ELR (cell line): ENCODE data around the gene MUTYH.

Experiments
- DNase-seq: peaks from one replicate; pipeline ENCODE4 v3.0.0-alpha.2; 2015; ENCODE audit warnings: low read depth

The MUTYH gene

DNA sequence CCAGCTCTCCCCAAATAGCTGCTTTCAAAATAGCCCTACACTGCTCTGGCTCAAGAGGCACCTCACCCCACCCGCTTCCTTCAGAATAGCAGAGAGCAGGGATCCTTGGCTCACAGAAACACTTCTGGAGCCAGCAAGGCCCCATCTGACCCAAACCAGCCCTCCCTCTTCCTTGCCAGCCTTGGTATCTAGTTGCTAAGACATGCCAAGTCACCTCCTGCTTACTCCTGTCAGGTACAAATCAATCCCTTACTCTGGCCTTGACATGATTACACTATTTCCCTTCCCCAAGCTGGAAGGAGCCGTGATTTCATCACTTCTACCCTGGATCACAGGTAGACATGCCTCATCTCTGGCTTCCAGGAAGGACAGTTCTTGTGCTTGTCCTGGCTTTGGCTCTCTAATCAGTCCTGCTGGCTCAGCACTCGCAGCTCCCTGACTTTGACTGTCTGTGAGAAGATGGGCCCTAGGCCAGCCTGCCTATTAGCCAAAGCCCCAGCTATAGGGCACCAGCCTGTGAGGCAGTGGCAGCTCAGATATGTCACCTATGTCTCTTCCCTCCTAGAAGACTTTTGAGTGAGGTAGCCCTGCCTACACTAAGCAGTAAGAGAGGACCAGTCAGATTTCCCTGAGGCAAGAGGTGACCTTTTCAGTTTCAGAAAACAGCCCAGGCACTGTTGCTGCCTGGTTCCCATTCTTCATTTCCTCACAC is 8.9 kb upstream of the MUTYH start:
- no peak for DNase-seq

DNA sequence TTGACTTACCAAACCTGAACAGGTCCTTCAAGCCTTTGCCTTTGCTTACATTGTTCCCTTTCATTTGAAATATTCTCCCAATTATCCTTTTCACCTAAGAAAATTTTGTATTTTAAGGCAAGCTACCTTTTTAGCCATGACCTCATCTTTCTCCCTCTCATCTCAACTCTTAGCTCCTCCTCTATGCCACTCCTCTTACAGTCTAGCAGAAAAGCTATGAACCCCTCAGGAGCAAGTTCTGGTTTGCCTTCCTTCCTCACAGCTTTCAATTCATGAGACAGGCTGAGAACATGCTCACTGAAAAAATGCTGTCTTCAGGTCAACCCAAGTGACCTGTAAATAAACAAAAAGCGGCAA is 8.3 kb upstream of the MUTYH start:
- no peak for DNase-seq

DNA sequence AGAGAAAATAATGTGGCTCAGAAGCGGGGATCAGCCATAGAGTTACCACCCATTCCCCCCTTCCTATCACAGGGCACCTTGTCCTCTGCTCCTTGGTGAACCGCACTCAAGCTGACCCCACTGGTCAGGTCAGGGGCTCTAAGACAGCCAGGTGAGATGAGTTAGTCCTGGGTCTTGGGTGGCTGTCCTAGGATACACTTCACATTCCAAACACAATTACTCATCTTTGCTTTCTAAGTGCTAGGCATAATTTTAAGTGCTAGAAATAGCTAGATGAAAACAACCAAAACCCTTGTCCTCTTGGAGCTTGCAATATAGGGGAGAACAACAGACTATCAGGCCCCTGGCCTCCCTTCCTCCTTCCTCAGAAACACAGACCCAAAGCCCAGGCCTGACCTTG is 7.8 kb upstream of the MUTYH start:
- peak; percentile 60 for DNase-seq

DNA sequence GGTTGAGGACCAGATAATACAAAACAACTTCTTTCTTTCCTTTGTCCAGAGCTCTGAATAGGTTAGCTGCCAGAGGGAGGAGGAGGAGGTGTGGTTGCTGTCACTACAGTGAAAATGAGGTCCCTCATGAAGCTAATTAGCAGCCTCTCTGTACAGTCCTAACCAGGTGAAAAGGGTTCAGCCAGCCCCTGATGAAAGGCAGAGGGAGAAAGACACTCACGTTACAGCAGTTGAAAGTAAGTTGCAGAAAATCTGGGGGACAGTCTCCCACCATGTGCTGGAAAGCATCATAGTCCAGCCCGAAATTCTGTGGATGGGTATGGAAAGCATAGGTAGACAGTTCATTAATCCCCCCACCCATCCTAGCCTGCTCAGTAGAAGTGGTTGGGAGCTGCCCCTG is 6.2 kb upstream of the MUTYH start:
- no peak for DNase-seq

DNA sequence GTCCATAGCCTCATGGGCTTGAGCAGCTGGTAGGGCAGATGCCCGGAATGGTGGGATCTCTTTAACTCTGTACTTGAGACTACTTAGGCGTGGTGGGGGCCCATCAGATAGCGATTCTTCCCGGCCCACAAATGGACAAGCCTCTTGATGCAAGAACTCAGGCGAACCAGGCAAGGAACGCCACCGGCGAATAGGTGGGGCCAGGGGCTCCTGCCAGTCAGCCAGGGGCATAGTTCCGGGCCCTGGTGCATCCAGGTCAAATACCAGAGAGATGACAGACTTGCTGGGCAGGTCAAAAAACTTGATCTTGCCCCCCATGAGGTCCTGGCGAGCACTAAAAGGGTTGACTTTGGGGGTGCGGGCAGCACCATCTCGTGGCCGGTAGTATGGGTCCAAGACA is 4.8 kb upstream of the MUTYH start:
- DNase-seq = no peak

DNA sequence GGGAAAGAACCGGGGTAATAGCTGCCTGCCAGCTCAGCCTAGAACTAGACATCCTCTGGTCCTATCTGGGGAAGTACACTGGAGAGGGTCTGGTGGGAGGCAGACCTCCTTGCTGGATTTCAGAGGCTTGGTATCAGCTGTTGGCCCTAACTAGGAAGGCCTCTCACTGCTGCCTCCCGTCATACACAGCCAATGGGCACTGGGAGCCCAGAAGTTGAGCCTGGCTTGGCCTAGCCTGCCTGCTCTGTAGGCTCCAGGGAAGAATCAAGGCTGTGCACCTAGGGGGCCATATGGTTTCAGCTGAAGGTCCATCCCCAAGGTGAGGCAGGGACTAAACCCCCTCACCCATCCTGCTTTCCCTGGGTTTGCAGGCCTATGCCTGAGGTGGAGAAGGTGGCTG is 4.3 kb upstream of the MUTYH start:
- no peak for DNase-seq

DNA sequence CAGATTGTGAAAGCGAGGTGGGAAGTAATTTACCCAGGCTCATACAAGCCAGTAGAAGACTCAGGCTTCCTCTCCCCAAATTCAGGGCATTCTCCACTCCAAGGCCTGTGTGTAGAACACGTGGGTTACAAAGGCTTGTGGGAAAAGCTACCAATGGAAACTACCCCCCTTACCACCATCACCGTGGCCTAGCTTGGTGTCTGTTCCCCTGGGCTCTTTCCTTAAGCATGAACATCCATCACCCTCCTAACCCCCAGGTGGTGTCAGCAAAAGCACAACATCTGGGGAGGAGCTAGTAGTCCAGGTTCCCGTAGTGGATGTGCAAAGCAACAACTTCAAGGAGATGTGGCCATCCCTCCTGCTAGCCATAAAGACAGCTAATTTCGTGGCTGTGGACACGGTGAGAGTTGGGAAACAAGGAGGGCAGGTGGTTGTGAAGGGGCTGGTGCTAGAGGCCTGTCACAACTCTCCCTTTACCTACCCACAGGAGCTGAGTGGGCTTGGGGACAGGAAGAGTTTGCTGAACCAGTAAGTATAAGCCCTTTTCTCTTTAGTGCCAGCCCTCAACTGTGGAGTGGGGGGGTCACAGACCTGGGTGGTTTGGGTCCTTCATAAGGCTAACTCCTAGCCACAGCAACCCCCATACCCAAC is 701 bp upstream of the MUTYH start:
- peak; percentile 44 for DNase-seq

DNA sequence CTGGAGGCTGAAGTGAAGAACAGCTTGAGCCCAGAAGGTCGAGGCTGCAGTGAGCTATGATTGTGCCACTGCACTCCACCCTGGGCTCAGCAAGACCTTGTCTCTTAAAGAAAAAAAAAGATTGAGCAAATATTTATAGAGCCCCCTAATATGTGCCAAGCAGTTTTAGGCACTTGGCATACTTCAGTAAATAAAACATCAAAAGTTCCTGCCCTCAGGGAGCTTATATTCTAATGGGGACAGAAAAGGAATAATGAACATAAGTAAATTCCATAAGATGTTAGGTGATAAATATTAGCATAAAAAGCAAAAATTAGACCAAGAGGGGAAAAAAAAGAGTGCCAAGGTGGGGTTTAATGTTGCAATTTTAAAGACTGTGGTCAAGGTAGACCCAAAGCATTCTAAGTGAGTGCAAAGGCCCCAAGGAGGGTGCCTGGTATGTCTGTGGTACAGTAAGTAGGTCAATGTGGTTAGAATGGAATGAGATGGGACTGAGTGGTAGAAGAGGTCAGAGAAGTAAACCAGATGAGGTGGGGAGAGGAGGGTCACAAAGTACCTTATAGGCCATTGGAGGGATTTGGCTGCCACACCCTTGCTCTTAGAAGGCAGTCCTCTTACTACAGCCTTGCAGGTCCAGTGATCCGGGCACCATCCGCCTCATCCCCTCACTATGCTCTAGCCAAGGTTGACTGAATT is 2.5 kb downstream of the MUTYH start:
- DNase-seq = no peak

DNA sequence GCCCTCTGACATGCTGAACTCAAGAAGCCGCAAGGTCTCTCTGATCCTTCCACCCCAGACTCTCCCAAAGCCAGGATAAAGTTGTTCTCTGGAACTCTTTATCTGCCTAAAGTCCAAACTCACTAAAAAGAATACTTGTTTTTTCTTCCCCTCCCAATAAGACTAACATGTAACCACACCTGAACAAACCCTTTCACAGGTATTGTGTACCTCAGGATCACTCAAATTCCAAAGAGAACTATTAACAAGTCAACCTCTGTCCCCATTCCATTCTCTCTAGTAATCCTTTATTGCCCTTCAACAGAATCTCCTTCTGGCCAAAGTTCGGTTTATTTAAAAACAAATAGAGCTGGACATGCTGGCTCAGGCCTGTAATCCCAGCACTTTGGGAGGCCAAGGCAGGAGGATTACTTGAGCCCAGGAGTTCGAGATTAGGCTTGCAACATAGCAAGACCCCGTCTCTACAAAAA is 4.3 kb downstream of the MUTYH start:
- DNase-seq = no peak

DNA sequence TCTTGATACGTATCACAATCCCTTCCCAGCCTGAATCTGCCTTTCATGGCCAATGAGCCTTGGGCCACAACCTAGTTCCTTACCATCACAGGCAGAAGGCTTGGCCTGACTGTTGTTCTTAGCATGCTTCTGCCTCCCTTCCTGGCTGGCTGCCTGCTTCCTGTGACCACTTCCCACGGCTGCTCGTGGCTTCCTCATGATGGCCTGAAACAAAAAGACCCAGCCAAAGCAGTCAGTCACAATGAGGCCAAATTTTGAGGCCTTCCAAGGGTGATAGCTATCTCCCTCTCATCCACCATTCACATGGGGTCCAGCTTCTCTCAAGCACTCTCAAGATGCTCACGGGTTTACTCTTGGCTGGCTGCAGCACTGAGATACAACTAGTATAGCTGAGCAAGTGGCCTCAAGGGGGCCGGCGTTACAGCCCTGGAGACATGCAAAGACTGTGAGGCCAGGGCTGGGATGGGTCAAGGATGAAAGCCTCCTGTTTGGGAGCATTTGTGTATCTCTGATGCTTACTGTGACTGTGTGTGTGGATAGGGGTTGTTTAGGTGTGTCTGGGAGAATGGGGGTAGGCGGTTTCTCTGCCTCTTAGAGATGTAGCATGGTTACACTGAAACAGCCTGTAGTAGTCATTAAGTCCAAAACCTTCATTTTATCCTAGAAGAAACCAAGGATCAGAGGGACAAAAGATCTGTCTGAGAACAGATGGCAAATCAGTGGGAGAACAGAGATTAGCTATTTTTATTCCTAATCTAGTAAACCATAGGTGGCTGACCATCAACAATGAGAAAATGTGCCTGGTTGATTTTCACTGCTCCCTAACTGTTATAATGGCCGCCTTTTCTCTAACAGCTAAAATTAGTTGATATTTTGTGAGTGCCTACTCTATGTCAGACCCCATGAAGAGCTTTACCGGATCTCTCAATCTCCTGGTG is 5.7 kb downstream of the MUTYH start:
- no peak for DNase-seq

DNA sequence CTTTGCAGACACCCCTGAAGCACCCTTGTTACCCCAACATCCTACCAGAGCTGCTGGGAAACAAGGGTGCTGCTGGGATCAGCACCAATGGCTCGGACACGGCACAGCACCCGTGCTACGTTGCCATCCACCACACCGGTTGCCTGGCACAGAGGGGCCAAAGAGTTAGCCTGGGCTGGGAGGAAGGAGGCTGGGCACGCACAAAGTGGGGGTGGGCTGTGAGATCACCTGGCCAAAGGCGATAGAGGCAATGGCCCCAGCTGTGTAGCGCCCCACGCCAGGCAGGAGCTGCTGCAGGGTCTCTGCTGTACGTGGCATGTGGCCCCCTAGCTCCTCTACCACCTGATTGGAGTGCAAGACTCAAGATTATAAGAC is 7.9 kb downstream of the MUTYH start:
- DNase-seq = no peak

DNA sequence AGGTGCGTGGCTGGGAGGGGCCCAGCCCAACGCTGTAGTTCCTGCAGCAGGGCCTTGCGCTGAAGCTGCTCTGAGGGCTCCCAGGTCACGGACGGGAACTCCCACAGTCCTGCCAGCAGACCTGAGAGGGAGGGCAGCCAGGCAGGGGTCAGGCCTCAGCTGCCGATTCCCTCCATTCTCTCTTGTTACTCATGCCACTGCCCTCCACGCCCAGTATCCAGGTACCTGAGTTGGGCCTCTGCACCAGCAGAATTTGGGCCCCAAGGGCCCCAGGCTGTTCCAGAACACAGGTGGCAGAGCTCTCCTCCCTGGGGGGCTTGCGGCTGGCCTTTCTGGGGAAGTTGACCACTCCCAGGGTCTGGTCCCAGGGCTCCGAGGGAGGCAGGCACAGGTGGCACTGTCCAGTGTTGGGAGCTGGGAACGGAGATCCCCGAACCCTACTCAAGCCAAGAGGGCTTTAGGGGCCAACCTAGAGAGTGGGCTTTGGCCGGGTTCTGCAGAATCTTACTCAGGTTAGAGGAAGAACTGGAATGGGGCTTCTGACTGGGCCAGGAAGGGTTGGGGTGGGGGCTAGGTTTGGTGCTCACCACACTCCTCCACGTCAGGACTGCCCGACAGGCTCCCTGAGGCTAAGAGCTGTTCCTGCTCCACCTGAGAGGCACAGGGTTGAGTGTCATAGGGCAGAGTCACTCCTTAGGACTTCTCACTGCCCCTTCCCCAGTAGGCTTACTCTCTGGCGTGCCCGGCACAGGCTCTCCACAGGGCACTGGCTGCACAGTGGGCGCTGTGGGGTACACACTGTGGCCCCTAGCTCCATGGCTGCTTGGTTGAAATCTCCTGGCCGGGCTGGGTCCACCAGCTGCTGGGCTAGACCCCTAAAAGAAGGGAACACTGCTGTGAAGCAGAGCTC is 8.5 kb downstream of the MUTYH start:
- no peak for DNase-seq

DNA sequence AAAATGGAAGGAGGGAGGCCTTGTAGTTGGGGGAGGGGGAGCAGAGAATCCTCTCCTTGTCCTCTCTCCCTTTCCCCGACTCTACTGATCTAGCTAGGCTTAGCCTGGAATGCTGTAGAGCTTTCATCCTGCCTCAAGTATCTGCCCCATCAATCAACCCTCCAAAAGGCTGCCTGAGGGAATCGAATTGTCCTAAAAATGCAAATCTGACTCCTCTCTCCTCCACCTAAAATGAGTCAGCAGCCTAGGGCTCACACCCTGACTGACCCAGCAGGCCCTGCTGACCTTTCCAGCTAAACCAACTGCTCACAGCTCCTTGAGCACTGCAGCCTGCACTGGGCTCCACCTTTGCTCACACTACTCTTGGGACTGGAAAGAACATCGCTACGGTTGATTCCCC is 10.8 kb downstream of the MUTYH start:
- peak; percentile 40 for DNase-seq

DNA sequence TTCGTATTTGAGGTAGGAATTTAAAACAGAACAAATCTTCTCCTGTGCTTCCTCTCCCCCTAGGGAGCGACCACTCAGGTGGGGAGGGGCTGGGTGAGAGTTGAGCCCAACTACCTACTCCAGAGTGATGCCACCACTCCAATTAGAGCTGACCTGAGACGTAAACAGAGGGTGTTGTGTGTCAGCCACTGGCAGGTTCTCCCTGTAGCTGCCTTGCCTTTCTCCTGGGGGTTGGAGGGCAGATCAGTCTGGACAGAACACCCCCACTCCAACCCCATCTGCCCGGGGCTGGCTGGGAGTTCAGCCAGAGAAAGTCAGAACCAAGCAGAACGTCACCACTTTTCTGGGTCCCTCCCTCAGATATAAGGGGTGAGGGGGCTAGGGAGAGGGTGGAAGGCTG is 11.6 kb downstream of the MUTYH start:
- DNase-seq = no peak

DNA sequence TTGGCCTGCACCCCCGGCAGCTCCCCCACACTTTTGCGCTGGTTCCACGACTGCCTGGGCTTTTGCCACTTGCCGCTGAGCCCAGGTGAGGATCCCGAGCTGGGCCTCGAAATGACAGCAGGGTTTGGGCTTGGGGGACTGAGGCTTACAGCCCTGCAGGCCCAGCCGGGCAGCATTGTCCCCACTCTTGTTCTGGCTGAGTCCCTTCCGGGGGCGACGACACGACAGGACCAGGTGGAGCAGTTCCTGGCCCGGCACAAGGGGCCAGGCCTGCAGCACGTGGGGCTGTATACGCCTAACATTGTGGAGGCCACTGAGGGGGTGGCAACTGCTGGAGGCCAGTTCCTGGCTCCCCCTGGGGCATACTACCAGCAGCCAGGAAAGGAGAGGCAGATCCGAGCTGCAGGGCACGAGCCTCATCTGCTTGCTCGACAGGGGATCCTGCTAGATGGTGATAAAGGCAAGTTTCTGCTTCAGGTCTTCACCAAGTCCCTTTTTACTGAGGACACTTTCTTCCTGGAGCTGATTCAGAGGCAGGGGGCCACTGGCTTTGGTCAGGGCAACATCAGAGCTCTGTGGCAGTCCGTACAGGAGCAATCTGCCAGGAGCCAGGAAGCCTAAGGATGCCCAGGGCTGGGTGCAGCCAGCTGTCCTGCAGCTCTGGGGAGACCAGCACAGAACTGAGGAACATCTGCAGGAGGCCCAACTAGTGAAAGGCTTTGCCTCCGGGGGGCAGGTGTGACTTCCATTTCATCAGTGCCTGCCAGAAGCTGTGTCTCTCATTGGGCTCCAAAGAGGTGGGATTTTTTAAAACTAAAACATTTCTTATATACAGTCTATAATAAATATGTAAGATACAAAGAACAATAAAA is 12.4 kb downstream of the MUTYH start:
- no peak for DNase-seq

DNA sequence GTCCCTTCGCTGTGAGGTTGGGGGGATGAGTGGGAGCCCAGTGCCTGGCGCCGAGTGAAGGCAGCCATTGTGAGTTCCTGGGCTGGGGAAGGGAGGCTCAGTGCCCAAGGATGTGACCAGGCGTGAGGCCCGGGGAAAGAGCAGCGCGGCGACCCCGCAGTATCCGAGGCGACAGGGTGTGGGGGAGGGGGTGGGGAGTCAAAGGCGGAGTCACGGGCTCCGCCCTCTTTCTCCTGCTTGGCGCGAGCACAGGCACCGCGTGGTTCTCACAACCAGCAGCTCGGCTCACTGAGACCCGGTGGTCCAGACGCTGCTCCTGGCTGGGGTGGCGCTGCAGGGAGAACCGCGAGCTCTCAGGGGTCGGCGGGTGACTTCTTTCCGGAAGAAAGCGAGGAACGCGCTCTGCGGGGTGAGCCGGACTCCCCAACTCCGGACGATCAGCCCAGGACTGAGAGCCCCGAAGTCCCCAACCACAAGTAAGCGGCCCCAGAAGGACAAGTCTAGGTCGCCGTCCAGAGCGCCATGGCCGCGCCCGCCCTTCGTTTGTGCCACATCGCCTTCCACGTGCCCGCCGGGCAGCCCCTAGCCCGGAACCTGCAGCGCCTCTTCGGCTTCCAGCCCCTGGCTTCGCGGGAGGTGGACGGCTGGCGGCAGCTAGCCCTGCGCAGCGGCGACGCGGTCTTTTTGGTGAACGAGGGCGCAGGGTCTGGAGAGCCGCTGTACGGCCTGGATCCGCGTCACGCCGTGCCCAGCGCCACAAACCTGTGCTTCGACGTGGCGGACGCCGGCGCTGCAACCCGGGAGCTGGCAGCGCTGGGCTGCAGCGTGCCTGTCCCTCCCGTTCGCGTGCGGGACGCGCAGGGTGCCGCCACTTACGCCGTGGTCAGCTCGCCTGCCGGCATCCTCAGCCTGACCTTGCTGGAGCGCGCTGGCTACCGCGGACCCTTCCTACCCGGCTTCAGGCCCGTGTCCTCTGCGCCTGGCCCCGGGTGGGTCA is 13.3 kb downstream of the MUTYH start, which contains the start of gene HPDL:
Gene HPDL, plus strand, starts transcription at position 269 of the 997 bp plus-strand sequence. Its CDS starts 254 bp downstream, at position 523.
- DNase-seq = peak; percentile 62

DNA sequence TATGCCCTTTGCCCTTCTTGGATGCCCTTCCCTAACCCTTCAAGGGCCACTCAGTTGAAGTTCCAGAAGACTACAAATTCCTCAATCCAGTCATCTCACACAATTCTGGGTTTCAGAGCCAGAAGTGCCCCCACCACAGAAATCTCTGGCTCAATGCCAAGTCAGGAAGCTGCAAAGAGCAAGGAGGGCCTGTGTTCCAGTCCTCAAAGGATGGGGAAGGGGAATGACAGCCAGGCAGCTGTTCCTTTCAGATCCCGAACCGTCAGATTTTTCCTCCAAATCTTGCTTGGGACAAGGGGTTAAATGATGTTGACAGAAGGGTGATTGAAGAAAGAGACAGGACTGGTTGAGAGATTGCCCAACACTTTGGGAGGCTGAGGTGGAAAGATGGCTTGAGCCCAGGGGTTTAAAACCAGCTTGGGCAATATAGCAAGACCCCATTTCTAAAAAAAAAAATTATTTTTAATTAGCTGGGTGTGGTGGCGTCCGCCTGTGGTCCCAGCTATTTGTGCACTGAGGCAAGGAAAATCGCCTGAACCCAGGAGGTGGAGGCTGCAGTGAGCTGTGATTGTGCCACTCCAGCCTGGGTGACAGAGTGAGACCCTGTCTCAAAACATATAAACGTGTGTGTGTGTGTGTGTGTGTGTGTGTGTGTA is 14.3 kb downstream of the MUTYH start:
- DNase-seq = no peak

DNA sequence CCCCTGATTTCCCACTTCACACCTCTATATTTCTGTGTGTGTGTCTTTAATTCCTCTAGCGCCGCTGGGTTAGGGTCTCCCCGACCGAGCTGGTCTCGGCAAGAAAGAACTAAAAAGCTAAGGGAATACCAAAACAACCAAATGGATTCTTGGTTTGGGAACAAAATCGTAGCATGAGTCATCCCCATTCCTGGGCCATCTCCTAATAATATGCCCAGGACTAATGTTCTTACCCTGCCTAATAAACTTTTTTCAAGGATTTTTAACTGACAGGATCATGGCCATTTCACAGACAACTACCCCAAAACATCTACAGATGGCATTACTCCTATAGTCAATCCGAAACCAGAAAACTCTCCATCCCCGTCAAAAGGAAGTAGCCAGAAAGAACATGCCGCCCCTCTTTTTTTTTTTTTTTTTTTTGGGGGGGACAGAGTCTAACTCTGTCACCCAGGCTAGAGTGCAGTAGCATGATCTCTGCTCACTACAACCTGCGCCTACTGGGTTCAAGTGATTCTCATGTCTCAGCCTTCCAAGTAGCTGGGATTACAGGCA is 17.7 kb downstream of the MUTYH start:
- DNase-seq = no peak
